ENCODE measurements around the gene SLC35F3. TPM values are rescaled to one million over a fixed set of nuclear protein-coding genes. Genes with fewer than 3 reads are reported as not detected.

SLC35F3 gene
- total and polyA plus RNA-seq, 12 donors = 0.12 to 3.2 (median 0.46) TPM

- TF ChIP-seq CTCF (IDR thresholded peaks at IDR 0.05) = no peak
- TF ChIP-seq POLR2A (IDR thresholded peaks at IDR 0.05) = no peak
- 20 to 74% (median 66%) methylated on average over 1 to 4 of the region's 4 CpGs for WGBS, 4 donors
- no peaks in the 10 kb centered on the region for H3K4me1 ChIP-seq (replicated peaks in 1 of 2)
- H3K4me3 ChIP-seq = no peak overlapping the region
- intact Hi-C loops (cut with DNase I) = no loop called here
- H3K36me3 ChIP-seq (replicated peaks in 1 of 2) = no peaks in the 10 kb centered on the region
- DNase-seq = no peak
- H3K27ac ChIP-seq = no peak overlapping the region
- no peaks in the 10 kb centered on the region for H3K9me3 ChIP-seq (replicated peaks in 1 of 3)
- no peaks in the 10 kb centered on the region for H3K27me3 ChIP-seq
Observed at GRCh38 chr1:234170067-234170466, 265.6 kb downstream of the SLC35F3 start.

GRCh38 chr1:234170622-234171021 lies 266.1 kb downstream of the SLC35F3 start:
- H3K4me3 ChIP-seq = no peak overlapping the region
- intact Hi-C loops (cut with DNase I) = no loop called here
- DNase-seq = no peak
- TF ChIP-seq POLR2A (IDR thresholded peaks at IDR 0.05) (no peak), CTCF (IDR thresholded peaks at IDR 0.05) (no peak)
- WGBS, 4 donors = 58 to 78% (median 62%) methylated on average over 7 of the region's 7 CpGs
- no peaks in the 10 kb centered on the region for H3K9me3 ChIP-seq (replicated peaks in 1 of 3)
- no peaks in the 10 kb centered on the region for H3K36me3 ChIP-seq (replicated peaks in 1 of 2)
- no peak overlapping the region for H3K27ac ChIP-seq
- H3K27me3 ChIP-seq = no peaks in the 10 kb centered on the region
- H3K4me1 ChIP-seq (replicated peaks in 1 of 2) = no peaks in the 10 kb centered on the region

GRCh38 chr1:234173968-234174367 lies 269.5 kb downstream of the SLC35F3 start:
- intact Hi-C loops (cut with DNase I) = no loop called here
- Histone ChIP-seq H3K4me3 (no peak overlapping the region), H3K4me1 (replicated peaks in 1 of 2) (no peaks in the 10 kb centered on the region), H3K27me3 (no peaks in the 10 kb centered on the region), H3K27ac (no peak overlapping the region), H3K36me3 (replicated peaks in 1 of 2) (no peaks in the 10 kb centered on the region), H3K9me3 (replicated peaks in 1 of 3) (no peaks in the 10 kb centered on the region)
- TF ChIP-seq POLR2A (IDR thresholded peaks at IDR 0.05) = no peak
- TF ChIP-seq CTCF (IDR thresholded peaks at IDR 0.05) = no peak
- no peak for DNase-seq
- WGBS, 4 donors = 82% methylated on average over 3 of the region's 3 CpGs; no CpG with 5 or more reads in 2 of the 4 donors

- WGBS, 4 donors = 50 to 88% (median 75%) methylated on average over 1 of the region's 1 CpG
- intact Hi-C loops (cut with DNase I) = no loop called here
- no peak for TF ChIP-seq CTCF (IDR thresholded peaks at IDR 0.05)
- TF ChIP-seq POLR2A (IDR thresholded peaks at IDR 0.05) = no peak
- Histone ChIP-seq H3K4me1 (replicated peaks in 1 of 2) (no peaks in the 10 kb centered on the region), H3K9me3 (replicated peaks in 1 of 3) (no peaks in the 10 kb centered on the region), H3K4me3 (no peak overlapping the region), H3K27ac (no peak overlapping the region), H3K27me3 (no peaks in the 10 kb centered on the region), H3K36me3 (replicated peaks in 1 of 2) (no peaks in the 10 kb centered on the region)
- no peak for DNase-seq
Observed at GRCh38 chr1:234175363-234175762, 270.9 kb downstream of the SLC35F3 start.

Data from adrenal gland (tissue), 12 donors.